ENCODE results near the gene INO80E. TPM values are rescaled to one million over a fixed set of nuclear protein-coding genes. Genes with fewer than 3 reads are reported as not detected.
"Not testable (repeated sequence)": the region's sequence is repeated elsewhere in the genome, so short reads cannot be mapped to it uniquely, and the experiment has no call there.

Gene INO80E
- total RNA-seq, 1 donor from 2014 or later, result 58.4 TPM

GRCh38 chr16:30030841-30031413 lies 34.9 kb downstream of the INO80E start, which contains the start of gene TLCD3B:
Gene TLCD3B (minus strand): TSS chr16:30031271. CDS start chr16:30030527, 744 bp downstream.
- DNase-seq (no peak), ATAC-seq (no peak)
- no peak within 1 kb of the TSS for H3K4me3 ChIP-seq
- H3K9me3 ChIP-seq, result no peaks in the 10 kb centered on the region
- peaks cover 9% of the 10 kb centered on the region for H3K4me1 ChIP-seq
- H3K27me3 ChIP-seq (ENCODE audit: low read depth), result peaks cover 72% of the 10 kb centered on the region
- intact Hi-C loops (cut with DNase I), result no loop called here
- no peak within 1 kb of the TSS for H3K27ac ChIP-seq
- H3K36me3 ChIP-seq, result no peaks in the 10 kb centered on the region
- no peak for TF ChIP-seq CTCF (IDR thresholded peaks at IDR 0.05)

- DNase-seq (no peak), ATAC-seq (no peak)
- Histone ChIP-seq H3K27ac (no peak overlapping the region), H3K9me3 (no peaks in the 10 kb centered on the region), H3K4me3 (no peak overlapping the region), H3K27me3 (ENCODE audit: low read depth) (peaks cover 68% of the 10 kb centered on the region), H3K36me3 (no peaks in the 10 kb centered on the region), H3K4me1 (peaks cover 9% of the 10 kb centered on the region)
- TF ChIP-seq CTCF (IDR thresholded peaks at IDR 0.05), result no peak
- intact Hi-C loops (cut with DNase I), result no loop called here
Observed at GRCh38 chr16:30031477-30031918, 35.5 kb downstream of the INO80E start.

GRCh38 chr16:30032083-30032819 lies 36.2 kb downstream of the INO80E start:
- no peak overlapping the region for H3K4me3 ChIP-seq
- peak; percentile 67 for TF ChIP-seq CTCF (IDR thresholded peaks at IDR 0.05)
- DNase-seq (no peak), ATAC-seq (peak; percentile 49 to 50)
- intact Hi-C loops (cut with DNase I), result no loop called here
- H3K27ac ChIP-seq, result no peak overlapping the region
- H3K27me3 ChIP-seq (ENCODE audit: low read depth), result peaks cover 60% of the 10 kb centered on the region
- H3K9me3 ChIP-seq, result no peaks in the 10 kb centered on the region
- H3K4me1 ChIP-seq, result peaks cover 9% of the 10 kb centered on the region
- H3K36me3 ChIP-seq, result no peaks in the 10 kb centered on the region

- intact Hi-C loops (cut with DNase I), result no loop called here
- no peak overlapping the region for H3K4me3 ChIP-seq
- H3K4me1 ChIP-seq, result peaks cover 9% of the 10 kb centered on the region
- DNase-seq (no peak), ATAC-seq (no peak)
- no peaks in the 10 kb centered on the region for H3K9me3 ChIP-seq
- TF ChIP-seq CTCF (IDR thresholded peaks at IDR 0.05), result no peak
- no peaks in the 10 kb centered on the region for H3K36me3 ChIP-seq
- H3K27ac ChIP-seq, result no peak overlapping the region
- peaks cover 59% of the 10 kb centered on the region for H3K27me3 ChIP-seq (ENCODE audit: low read depth)
Observed at GRCh38 chr16:30033270-30033669, 37.2 kb downstream of the INO80E start.

GRCh38 chr16:30040221-30040620 lies 44.2 kb downstream of the INO80E start:
- DNase-seq (no peak), ATAC-seq (no peak)
- Histone ChIP-seq H3K9me3 (no peaks in the 10 kb centered on the region), H3K4me1 (no peaks in the 10 kb centered on the region), H3K27me3 (ENCODE audit: low read depth) (peaks cover 14% of the 10 kb centered on the region), H3K4me3 (no peak overlapping the region), H3K36me3 (no peaks in the 10 kb centered on the region), H3K27ac (no peak overlapping the region)
- intact Hi-C loops (cut with DNase I), result no loop called here
- no peak for TF ChIP-seq CTCF (IDR thresholded peaks at IDR 0.05)

GRCh38 chr16:30040690-30041089 lies 44.6 kb downstream of the INO80E start:
- peaks cover 13% of the 10 kb centered on the region for H3K27me3 ChIP-seq (ENCODE audit: low read depth)
- H3K27ac ChIP-seq; DNase-seq; H3K4me1 ChIP-seq; H3K4me3 ChIP-seq; ATAC-seq; H3K36me3 ChIP-seq; intact Hi-C loops (cut with DNase I); H3K9me3 ChIP-seq: not testable (repeated sequence)
